8988T (cell line): ENCODE measurements around the gene PER3.

Source experiments
- DNase-seq: peaks from one replicate; pipeline ENCODE4 v3.0.0; 2011

The PER3 gene

GRCh38 chr1:7878027-7878426 lies 93.9 kb downstream of the PER3 start:
- no peak for DNase-seq

GRCh38 chr1:7879228-7879627 lies 95.1 kb downstream of the PER3 start:
- no peak for DNase-seq

- DNase-seq, result no peak
Measured at GRCh38 chr1:7884757-7885156, 100.7 kb downstream of the PER3 start.

GRCh38 chr1:7885513-7886404 lies 101.7 kb downstream of the PER3 start:
- DNase-seq, result no peak

GRCh38 chr1:7886405-7886745 lies 102.3 kb downstream of the PER3 start:
- DNase-seq, result no peak

GRCh38 chr1:7888248-7889081 lies 104.4 kb downstream of the PER3 start:
- no peak for DNase-seq

GRCh38 chr1:7890853-7891252 lies 106.8 kb downstream of the PER3 start:
- no peak for DNase-seq

GRCh38 chr1:7891804-7892203 lies 107.7 kb downstream of the PER3 start:
- DNase-seq, result no peak

GRCh38 chr1:7893529-7894180 lies 109.6 kb downstream of the PER3 start:
- DNase-seq, result no peak
